Endothelial cell of umbilical vein (primary cell): Measurements from ENCODE around the gene UPP1. TPM values are rescaled to one million over a fixed set of nuclear protein-coding genes. Genes with fewer than 3 reads are reported as not detected.

Experiments
- BruUV-seq: library from RNA; stranded (reverse); fragments of 400-500 nt; replicated peaks from 2 replicates; lab custom pipeline; 2021; lab: Mats Ljungman, UMichigan
- CTCF ChIA-PET: fragments of 300-600, 350-600 bp; sonication (Branson Sonifier 250); formaldehyde crosslinking; loops from one replicate; lab custom pipeline; 2021; ENCODE audit warnings: antibody characterized with exemption, inconsistent platforms; lab: Charles Lee
- POLR2A ChIA-PET: fragments of 300-600, 350-600 bp; sonication (Branson Sonifier 250); formaldehyde crosslinking; loops from one replicate; lab custom pipeline; 2021; ENCODE audit warnings: antibody characterized with exemption, inconsistent platforms; lab: Charles Lee
- DNase-seq: peaks from one replicate; pipeline ENCODE4 v3.0.0-alpha.2; 2011; ENCODE audit warnings: low read depth, low spot score
- FAIRE-seq: peaks from 2 replicates; lab custom pipeline; 2011; peaks lifted over from hg19 to GRCh38; lab: Jason Lieb, UNC
- H2AFZ ChIP-seq: 2 replicates; pipeline ENCODE4 v1.6.0; 2012; ENCODE audit warnings: low read depth, low read length, control low read depth, inconsistent platforms
- H3K27ac ChIP-seq: 2 replicates; pipeline ENCODE4 v1.5.1; 2011; ENCODE audit warnings: low read depth, mild to moderate bottlenecking, control low read depth, low read length, moderate library complexity; ENCODE audit not compliant: insufficient read depth
- H3K27me3 ChIP-seq, 2 experiments: 2 replicates each; pipeline versions ENCODE4 v1.6.0 to v1.6.1; 2011; ENCODE audit warnings: low read length in 2 of 2, mixed read lengths in 1 of 2; ENCODE audit not compliant: control insufficient read depth in 2 of 2, insufficient read depth in 2 of 2
- H3K36me3 ChIP-seq, 2 experiments: 2 replicates in 1 of 2; 3 replicates in 1 of 2; pipeline ENCODE4 v1.5.1; 2011; ENCODE audit warnings: low read length in 2 of 2, mild to moderate bottlenecking in 1 of 2, moderate library complexity in 1 of 2; ENCODE audit not compliant: control insufficient read depth in 2 of 2, insufficient read depth in 2 of 2; ENCODE audit errors: extremely low read depth in 1 of 2
- H3K4me1 ChIP-seq: 3 replicates; pipeline ENCODE4 v1.5.1; 2011; ENCODE audit warnings: mild to moderate bottlenecking, low read length; ENCODE audit not compliant: control insufficient read depth, insufficient read depth; ENCODE audit errors: extremely low read depth
- H3K4me2 ChIP-seq: 2 replicates; pipeline ENCODE4 v1.6.1; 2011; ENCODE audit warnings: low read length, control low read depth, mixed read lengths; ENCODE audit not compliant: insufficient read depth
- H3K4me3 ChIP-seq, 3 experiments: fragments of 200-600 bp in 1 of 3; sonication (generic), shearing (Covaris generic) in 1 of 3; replicated peaks in 1 of 3; 2 replicates each; pipeline ENCODE4 v1.5.1; 2011 to 2016; ENCODE audit warnings: control low read depth in 3 of 3, low read length in 3 of 3, mild to moderate bottlenecking in 2 of 3, inconsistent platforms in 1 of 3, low read depth in 1 of 3, moderate library complexity in 1 of 3; ENCODE audit not compliant: insufficient read depth in 1 of 3
- H3K79me2 ChIP-seq: 2 replicates; pipeline ENCODE4 v1.6.0; 2012; ENCODE audit warnings: low read length, inconsistent platforms; ENCODE audit not compliant: control insufficient read depth, insufficient read depth
- H3K9ac ChIP-seq: replicated peaks from 2 replicates; pipeline ENCODE3; 2011; ENCODE audit warnings: low read length, control low read depth; ENCODE audit not compliant: insufficient read depth; ENCODE audit errors: extremely low read depth
- H3K9me1 ChIP-seq: replicated peaks from 3 replicates; pipeline ENCODE4 v1.6.0; 2011; ENCODE audit warnings: mild to moderate bottlenecking, low read length; ENCODE audit not compliant: control insufficient read depth, insufficient read depth; ENCODE audit errors: extremely low read depth
- H3K9me3 ChIP-seq: replicated peaks from 2 replicates; pipeline ENCODE4 v1.5.1; 2012; ENCODE audit warnings: low read length, inconsistent platforms; ENCODE audit not compliant: control insufficient read depth, insufficient read depth
- H4K20me1 ChIP-seq: replicated peaks from 2 replicates; pipeline ENCODE3; 2011; ENCODE audit warnings: mild to moderate bottlenecking, low read length; ENCODE audit not compliant: control insufficient read depth, insufficient read depth; ENCODE audit errors: extremely low read depth
- CTCF ChIP-seq, 2 donors: IDR thresholded peaks; 1 replicate in 1 of 2; 2 replicates in 1 of 2; pipeline ENCODE4 v1.5.1; 2011; ENCODE audit warnings: low read length in 2 of 2, mild to moderate bottlenecking in 2 of 2, moderate library complexity in 2 of 2, control low read depth in 1 of 2, inconsistent platforms in 1 of 2, low read depth in 1 of 2; ENCODE audit not compliant: insufficient read depth in 1 of 2; ENCODE audit errors: extremely low read depth in 1 of 2
- EZH2 ChIP-seq: IDR thresholded peaks from 2 replicates; pipeline ENCODE4 v1.6.1; 2012; ENCODE audit warnings: borderline replicate concordance, low read depth, mild to moderate bottlenecking, moderate library complexity, low read length, inconsistent platforms; ENCODE audit not compliant: severe bottlenecking
- FOS ChIP-seq: IDR thresholded peaks from 2 replicates; pipeline ENCODE4 v1.6.1; 2011; ENCODE audit warnings: mild to moderate bottlenecking, low read length, moderate library complexity, borderline replicate concordance; ENCODE audit not compliant: insufficient read depth
- GATA2 ChIP-seq: IDR thresholded peaks from 2 replicates; pipeline ENCODE4 v1.7.0; 2011; ENCODE audit warnings: low read depth, mild to moderate bottlenecking, moderate library complexity, mixed read lengths, low read length; ENCODE audit not compliant: insufficient read length, insufficient read depth
- JUN ChIP-seq: IDR thresholded peaks from 2 replicates; pipeline ENCODE4 v1.6.1; 2011; ENCODE audit warnings: borderline replicate concordance, low read depth; ENCODE audit not compliant: insufficient read length, insufficient read depth
- MAX ChIP-seq: IDR thresholded peaks from 2 replicates; pipeline ENCODE4 v1.6.1; 2011; ENCODE audit not compliant: insufficient read depth, insufficient read length
- MYC ChIP-seq: IDR thresholded peaks from one replicate; pipeline ENCODE4 v1.6.1; 2011; ENCODE audit warnings: mild to moderate bottlenecking, low read depth, low read length
- POLR2A ChIP-seq: IDR thresholded peaks from 2 replicates; pipeline ENCODE4 v1.6.1; 2012; ENCODE audit warnings: low read depth, mild to moderate bottlenecking, control low read depth, low read length
- POLR2AphosphoS5 ChIP-seq: IDR thresholded peaks from 2 replicates; pipeline ENCODE4 v1.6.1; 2012; ENCODE audit warnings: low read depth, mild to moderate bottlenecking, control low read depth, low read length, moderate library complexity; ENCODE audit not compliant: insufficient read depth
- dilution Hi-C: fragments of 300-500 bp; cut with MboI; formaldehyde crosslinking; loops from one replicate; pipeline ENCODE4 v1.15.0; 2019; ENCODE audit warnings: low sequenced_read_pairs; ENCODE audit not compliant: extremely low pct_ligation_motif_present
- intact Hi-C: fragments of 100-400 bp; cut with micrococcal nuclease; formaldehyde crosslinking; loops from one replicate; pipeline ENCODE4 v1.10.0; 2022
- polyA plus RNA-seq, 4 experiments: library from polyadenylated mRNA; depleted of rRNA in 3 of 4; stranded (reverse) in 3 of 4; unstranded in 1 of 4; fragments of >200 nt; gene quantifications; 2 replicates each; pipeline versions ENCODE4 v1.2.1 to v1.2.3, GENCODE V29; 2011 to 2012; ENCODE audit warnings: missing spikeins in 1 of 4
- total RNA-seq: library from RNA; stranded (reverse); gene quantifications from 2 replicates; pipeline ENCODE4 v1.2.3, GENCODE V29; 2021

The UPP1 gene
- total and polyA plus RNA-seq, 2 donors (not counting 3 experiments of a cell fraction or from before 2014, with no cell fraction given): 60.7 to 66.0 TPM

- Histone ChIP-seq H4K20me1 (no peaks in the 10 kb centered on the region), H3K9me3 (no peaks in the 10 kb centered on the region), H3K9me1 (no peaks in the 10 kb centered on the region), H3K9ac (peak overlapping the region; percentile 38), H3K79me2 (no peaks in the 10 kb centered on the region), H2AFZ (no peak overlapping the region), H3K27me3 (peaks cover 0 to 3% of the 10 kb centered on the region in 2 experiments), H3K4me3 (no peak overlapping the region), H3K4me1 (peaks cover 19% of the 10 kb centered on the region), H3K4me2 (peak overlapping the region; percentile 72), H3K36me3 (no peaks in the 10 kb centered on the region), H3K27ac (peak overlapping the region; percentile 34)
- DNase-seq (no peak), FAIRE-seq (no peak)
- dilution Hi-C loops (no loop called here), intact Hi-C loops (loop anchor here (2.0 kb wide), 1 partner anchor 46 kb away; the partner anchor contains the start of gene UPP1)
- no TSS peak for BruUV-seq
- ChIA-PET CTCF (interaction anchor here (0.6 to 0.8 kb wide), 3 partner anchors 11 to 68 kb away, joined by 3 to 4 read pairs (median 3); no protein-coding TSS in a partner anchor), POLR2A (no interaction called here)
- TF ChIP-seq EZH2 (no peak), MAX (no peak), JUN (no peak), POLR2A (no peak), POLR2AphosphoS5 (no peak), FOS (no peak), GATA2 (no peak), MYC (no peak), CTCF (IDR thresholded peaks at IDR 0.05; ENCODE audit: extremely low read depth in 1 of 2, insufficient read depth in 1 of 2, low read depth in 1 of 2, low read length in 2 of 2) (no peak)
Observed at GRCh38 chr7:48042636-48043035, 46.4 kb upstream of the UPP1 start.
